ENCODE results near the gene TFF2.

Gene TFF2

GRCh38 chr21:42302076-42302650, 48.6 kb downstream of the TFF2 start:
- H3K27ac Mint-ChIP-seq: no peak overlapping the region
- peaks cover 1% of the 10 kb centered on the region for H3K36me3 Mint-ChIP-seq
- no peak overlapping the region for H3K4me3 Mint-ChIP-seq
- H3K9me3 Mint-ChIP-seq: no peaks in the 10 kb centered on the region
- H3K27me3 Mint-ChIP-seq: no peaks in the 10 kb centered on the region
- peaks cover 5% of the 10 kb centered on the region for H3K4me1 Mint-ChIP-seq

GRCh38 chr21:42301371-42302075, 49.3 kb downstream of the TFF2 start:
- no peak overlapping the region for H3K27ac Mint-ChIP-seq
- H3K4me1 Mint-ChIP-seq: peaks cover 5% of the 10 kb centered on the region
- peaks cover 4% of the 10 kb centered on the region for H3K36me3 Mint-ChIP-seq
- no peak overlapping the region for H3K4me3 Mint-ChIP-seq
- no peaks in the 10 kb centered on the region for H3K27me3 Mint-ChIP-seq
- no peaks in the 10 kb centered on the region for H3K9me3 Mint-ChIP-seq

GRCh38 chr21:42300956-42301355, 49.8 kb downstream of the TFF2 start:
- Mint-ChIP-seq H3K4me3 (no peak overlapping the region), H3K9me3 (no peaks in the 10 kb centered on the region), H3K4me1 (peaks cover 5% of the 10 kb centered on the region), H3K27ac (no peak overlapping the region), H3K36me3 (peaks cover 4% of the 10 kb centered on the region), H3K27me3 (no peaks in the 10 kb centered on the region)

DNA sequence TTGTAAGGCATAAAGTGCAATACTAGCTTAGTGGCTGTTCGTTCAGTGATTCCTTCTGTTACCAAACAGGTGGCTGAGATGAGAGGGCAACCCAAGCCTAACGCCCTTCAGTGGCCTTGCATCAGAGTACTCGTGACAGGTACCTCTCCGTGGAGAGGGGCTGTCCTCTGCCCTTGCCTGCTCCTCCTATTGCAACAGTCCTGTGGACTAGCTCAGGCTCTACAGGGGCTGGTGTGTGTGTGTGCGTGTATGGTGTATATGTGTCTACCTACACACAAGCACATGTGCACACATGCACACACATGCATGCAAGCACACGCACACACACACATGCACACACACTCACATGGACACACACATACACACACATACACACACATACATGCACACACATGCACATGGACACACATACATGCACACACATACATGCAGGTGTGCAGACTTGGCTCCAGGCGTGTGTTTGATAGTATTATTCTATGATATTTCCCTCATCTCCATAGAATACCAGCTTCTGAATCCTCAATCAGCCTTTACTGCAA, 50.7 kb downstream of the TFF2 start:
- Mint-ChIP-seq H3K4me1 (peaks cover 5% of the 10 kb centered on the region), H3K36me3 (peaks cover 4% of the 10 kb centered on the region), H3K4me3 (no peak overlapping the region), H3K27ac (no peak overlapping the region), H3K9me3 (no peaks in the 10 kb centered on the region), H3K27me3 (no peaks in the 10 kb centered on the region)

- Mint-ChIP-seq H3K27ac (no peak overlapping the region), H3K27me3 (no peaks in the 10 kb centered on the region), H3K4me3 (no peak overlapping the region), H3K36me3 (peaks cover 6% of the 10 kb centered on the region), H3K9me3 (no peaks in the 10 kb centered on the region), H3K4me1 (peaks cover 5% of the 10 kb centered on the region)
Observed at GRCh38 chr21:42299324-42300044, 51.3 kb downstream of the TFF2 start.

GRCh38 chr21:42298657-42299056, 52.1 kb downstream of the TFF2 start:
- Mint-ChIP-seq H3K36me3 (peaks cover 6% of the 10 kb centered on the region), H3K9me3 (no peaks in the 10 kb centered on the region)

GRCh38 chr21:42298237-42298636, 52.6 kb downstream of the TFF2 start:
- H3K27me3 Mint-ChIP-seq: no peaks in the 10 kb centered on the region
- no peaks in the 10 kb centered on the region for H3K9me3 Mint-ChIP-seq
- H3K4me3 Mint-ChIP-seq: no peak overlapping the region
- H3K36me3 Mint-ChIP-seq: peaks cover 6% of the 10 kb centered on the region
- peaks cover 5% of the 10 kb centered on the region for H3K4me1 Mint-ChIP-seq
- no peak overlapping the region for H3K27ac Mint-ChIP-seq

More at GRCh38 chr21:42298657-42299056, 52.1 kb downstream of the TFF2 start:
- Mint-ChIP-seq H3K4me3 (no peak overlapping the region), H3K27me3 (no peaks in the 10 kb centered on the region), H3K27ac (no peak overlapping the region), H3K4me1 (peaks cover 5% of the 10 kb centered on the region)

- Mint-ChIP-seq H3K9me3 (no peaks in the 10 kb centered on the region), H3K27ac (no peak overlapping the region), H3K36me3 (peaks cover 6% of the 10 kb centered on the region), H3K4me1 (peaks cover 5% of the 10 kb centered on the region), H3K27me3 (no peaks in the 10 kb centered on the region), H3K4me3 (no peak overlapping the region)
Observed at GRCh38 chr21:42297377-42297776, 53.4 kb downstream of the TFF2 start.

- H3K27me3 Mint-ChIP-seq: no peaks in the 10 kb centered on the region
- H3K4me3 Mint-ChIP-seq: no peak overlapping the region
- H3K4me1 Mint-ChIP-seq: peaks cover 5% of the 10 kb centered on the region
- H3K9me3 Mint-ChIP-seq: no peaks in the 10 kb centered on the region
- peaks cover 6% of the 10 kb centered on the region for H3K36me3 Mint-ChIP-seq
- no peak overlapping the region for H3K27ac Mint-ChIP-seq
Observed at GRCh38 chr21:42296501-42296900, 54.3 kb downstream of the TFF2 start.
